Stomach (tissue), 19 donors: Measurements from ENCODE around the gene CCDC61. TPM values are rescaled to one million over a fixed set of nuclear protein-coding genes. Genes with fewer than 3 reads are reported as not detected.
A peak's percentile ranks its signal among the peaks of the same experiment; 100 is the strongest.

ENCODE experiments used
- DNase-seq, 2 donors: peaks; one replicate each; pipeline versions ENCODE4 v3.0.0 to v3.0.0-alpha.2; 2013 to 2019
- H3K27ac ChIP-seq, 5 donors: fragments of 200-600 bp in 4 of 5; sonication (generic) in 4 of 5; one replicate each; pipeline ENCODE4 v1.5.1; 2013 to 2019; ENCODE audit warnings: mild to moderate bottlenecking in 1 of 5, moderate library complexity in 1 of 5
- H3K27me3 ChIP-seq, 3 donors: fragments of 200-600 bp; sonication (generic); one replicate each; pipeline ENCODE4 v1.5.1; 2017 to 2019; ENCODE audit warnings: mixed run types in 1 of 3
- H3K36me3 ChIP-seq, 4 donors: fragments of 200-600 bp; sonication (generic); 1 replicate in 3 of 4; 2 replicates in 1 of 4; pipeline ENCODE4 v1.5.1; 2016 to 2019
- H3K4me1 ChIP-seq, 4 donors: fragments of 200-600 bp; sonication (generic); one replicate each; pipeline ENCODE4 v1.5.1; 2016 to 2019
- H3K4me3 ChIP-seq, 4 donors: fragments of 200-600 bp; sonication (generic) in 3 of 4; one replicate each; pipeline ENCODE4 v1.5.1; 2016 to 2019; ENCODE audit warnings: mild to moderate bottlenecking in 1 of 4
- H3K9me3 ChIP-seq, 4 donors: fragments of 200-600 bp; sonication (generic); one replicate each; pipeline ENCODE4 v1.5.1; 2016 to 2019
- EP300 ChIP-seq: sonication (generic); formaldehyde crosslinking; IDR thresholded peaks from one replicate; pipeline ENCODE4 v1.6.1; 2017; ENCODE audit warnings: antibody characterized with exemption
- POLR2A ChIP-seq, 4 donors: fragments of 450-650 bp; IDR thresholded peaks; one replicate each; pipeline ENCODE4 v1.6.1; 2016; ENCODE audit warnings: antibody characterized with exemption in 4 of 4, control low read depth in 2 of 4, mild to moderate bottlenecking in 1 of 4, moderate library complexity in 1 of 4
- POLR2AphosphoS5 ChIP-seq, 3 donors: sonication (generic); formaldehyde crosslinking; IDR thresholded peaks; one replicate each; pipeline ENCODE4 v1.6.1; 2016; ENCODE audit warnings: antibody characterized with exemption in 3 of 3
- WGBS, 5 donors: extraction: QIAGEN DNeasy Blood & Tissue Kit in 3 of 5; methylation state at CpG; one replicate each; pipeline versions ENCODE4 v1.1.5 to v1.1.7; 2013 to 2018; 5-methylcytosine and 5-hydroxymethylcytosine counted together
- intact Hi-C: fragments of 100-400 bp; cut with DNase I; formaldehyde crosslinking; loops from one replicate; pipeline ENCODE4 v1.15.1; 2023; ENCODE audit warnings: low total_unique reads
- long read RNA-seq, 10 donors: transcript quantifications; one replicate each; lab custom pipeline, GENCODE V29; 2026
- polyA plus RNA-seq, 3 donors: library from polyadenylated mRNA; stranded (reverse); fragments of 200-250 nt; gene quantifications; one replicate each; pipeline ENCODE4 v1.2.3, GENCODE V29; 2013
- total RNA-seq, 5 donors: library from RNA; depleted of rRNA; stranded (reverse); fragments of >200 nt; gene quantifications; one replicate each; pipeline versions ENCODE4 v1.1.0 to v1.2.3, GENCODE V29; 2014 to 2016
- TF ChIP-seq, protein P1 (sequence below), 7 experiments: fragments of 450-650 bp in 4 of 7; fragments of 200-600 bp in 3 of 7; sonication (generic) in 3 of 7; IDR thresholded peaks; one replicate each; pipeline ENCODE4 v1.5.1; 2016 to 2019; ENCODE audit warnings: antibody characterized with exemption in 7 of 7, control low read depth in 2 of 7, mild to moderate bottlenecking in 1 of 7
- donor health status: healthy with polysubstance abuse.
- donor health status: Bipolar disorder and iron deficiency.
- donor health status: healthy.

Gene CCDC61
- total RNA-seq (10 to 100 TPM in 3 of 5 donors, 1 to 10 TPM in 2; 2.4 to 38.8 (median 14.5) TPM), polyA plus RNA-seq (10 to 100 TPM; 10.7 to 17.9 (median 12.0) TPM)
- long read RNA-seq, donor 1, result 0 reads
- long read RNA-seq, donor 2, partial matches to known transcripts, result 0 of 1 reads
- long read RNA-seq, donor 2, other reads (novel, unspliced or antisense), result 0 of 1 reads
- long read RNA-seq, donor 3, partial matches to known transcripts, result 0 of 2 reads
- long read RNA-seq, donor 3, other reads (novel, unspliced or antisense), result 0 of 2 reads
- long read RNA-seq, donor 4, result 0 reads
- long read RNA-seq, donor 5, result 0 reads
- long read RNA-seq, donor 6, partial matches to known transcripts, result 0 of 2 reads
- long read RNA-seq, donor 6, other reads (novel, unspliced or antisense), result 0 of 2 reads
- long read RNA-seq, donor 7, partial matches to known transcripts, result 0 of 2 reads
- long read RNA-seq, donor 7, other reads (novel, unspliced or antisense), result 0 of 2 reads
- long read RNA-seq, donor 8, partial matches to known transcripts, result 0 of 1 reads
- long read RNA-seq, donor 8, other reads (novel, unspliced or antisense), result 0 of 1 reads
- long read RNA-seq, donor 9, result 0 reads
- long read RNA-seq, donor 10, result 0 reads

GRCh38 chr19:45994998-45995714, at the start of gene CCDC61:
CCDC61 (plus strand) TSS chr19:45995467; CDS start chr19:46003019, 7,552 bp downstream.
- peaks cover 0 to 18% (median 0%) of the 10 kb centered on the region in 3 donors for H3K27me3 ChIP-seq
- peak within 1 kb of the TSS; percentile 75 to 88 (median 83) for H3K27ac ChIP-seq
- WGBS, 5 donors, result 0 to 1% (median 0%) methylated on average over 27 to 34 of the region's 34 CpGs
- intact Hi-C loops, result no loop called here
- H3K9me3 ChIP-seq, result no peaks in the 10 kb centered on the region
- peak within 1 kb of the TSS; percentile 68 to 86 (median 80) for H3K4me3 ChIP-seq
- peaks cover 11 to 36% (median 25%) of the 10 kb centered on the region in 4 donors for H3K4me1 ChIP-seq
- H3K36me3 ChIP-seq, result peaks cover 0 to 5% (median 0%) of the 10 kb centered on the region in 4 donors
- peak in 2 of 4 donors; percentile 88 to 91 for TF ChIP-seq POLR2A (IDR thresholded peaks at IDR 0.05)
- TF ChIP-seq, protein P1, sequence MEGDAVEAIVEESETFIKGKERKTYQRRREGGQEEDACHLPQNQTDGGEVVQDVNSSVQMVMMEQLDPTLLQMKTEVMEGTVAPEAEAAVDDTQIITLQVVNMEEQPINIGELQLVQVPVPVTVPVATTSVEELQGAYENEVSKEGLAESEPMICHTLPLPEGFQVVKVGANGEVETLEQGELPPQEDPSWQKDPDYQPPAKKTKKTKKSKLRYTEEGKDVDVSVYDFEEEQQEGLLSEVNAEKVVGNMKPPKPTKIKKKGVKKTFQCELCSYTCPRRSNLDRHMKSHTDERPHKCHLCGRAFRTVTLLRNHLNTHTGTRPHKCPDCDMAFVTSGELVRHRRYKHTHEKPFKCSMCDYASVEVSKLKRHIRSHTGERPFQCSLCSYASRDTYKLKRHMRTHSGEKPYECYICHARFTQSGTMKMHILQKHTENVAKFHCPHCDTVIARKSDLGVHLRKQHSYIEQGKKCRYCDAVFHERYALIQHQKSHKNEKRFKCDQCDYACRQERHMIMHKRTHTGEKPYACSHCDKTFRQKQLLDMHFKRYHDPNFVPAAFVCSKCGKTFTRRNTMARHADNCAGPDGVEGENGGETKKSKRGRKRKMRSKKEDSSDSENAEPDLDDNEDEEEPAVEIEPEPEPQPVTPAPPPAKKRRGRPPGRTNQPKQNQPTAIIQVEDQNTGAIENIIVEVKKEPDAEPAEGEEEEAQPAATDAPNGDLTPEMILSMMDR (IDR thresholded peaks at IDR 0.05), result no peak
- peak; percentile 33 to 85 (median 81) for TF ChIP-seq POLR2AphosphoS5 (IDR thresholded peaks at IDR 0.05)
- TF ChIP-seq EP300, result no peak
- DNase-seq, result peak; percentile 96 to 99

- Histone ChIP-seq H3K27ac (no peak overlapping the region), H3K4me3 (no peak overlapping the region), H3K4me1 (peaks cover 0 to 7% (median 4%) of the 10 kb centered on the region in 4 donors), H3K36me3 (no peaks in the 10 kb centered on the region), H3K9me3 (no peaks in the 10 kb centered on the region), H3K27me3 (peaks cover 0 to 52% (median 10%) of the 10 kb centered on the region in 3 donors)
- no peak for TF ChIP-seq POLR2A (IDR thresholded peaks at IDR 0.05)
- TF ChIP-seq EP300, result no peak
- TF ChIP-seq, protein P1 (IDR thresholded peaks at IDR 0.05), result no peak
- TF ChIP-seq POLR2AphosphoS5 (IDR thresholded peaks at IDR 0.05), result no peak
- no peak for DNase-seq
- intact Hi-C loops, result no loop called here
- WGBS, 5 donors, result 80 to 98% (median 89%) methylated on average over 1 of the region's 1 CpG
These were observed 47.3 kb upstream of the CCDC61 start for GRCh38 chr19:45947926-45948325.

- TF ChIP-seq EP300 (no peak), POLR2A (IDR thresholded peaks at IDR 0.05) (no peak), POLR2AphosphoS5 (IDR thresholded peaks at IDR 0.05) (no peak)
- TF ChIP-seq, protein P1 (IDR thresholded peaks at IDR 0.05), result no peak
- H3K9me3 ChIP-seq, result peaks cover 0 to 5% (median 0%) of the 10 kb centered on the region in 4 donors
- 45 to 54% (median 46%) methylated on average over 8 of the region's 8 CpGs for WGBS, 5 donors
- H3K4me1 ChIP-seq, result peaks cover 0 to 13% (median 7%) of the 10 kb centered on the region in 4 donors
- H3K27me3 ChIP-seq, result peaks cover 0 to 86% (median 28%) of the 10 kb centered on the region in 3 donors
- intact Hi-C loops, result no loop called here
- DNase-seq, result no peak
- H3K36me3 ChIP-seq, result no peaks in the 10 kb centered on the region
- no peak overlapping the region for H3K4me3 ChIP-seq
- no peak overlapping the region for H3K27ac ChIP-seq
These were observed 43.0 kb upstream of the CCDC61 start for GRCh38 chr19:45952341-45952685.
